ENCODE data around the gene MSH2. TPM values are rescaled to one million over a fixed set of nuclear protein-coding genes. Genes with fewer than 3 reads are reported as not detected.

Gene MSH2
- total and polyA plus RNA-seq, 2 donors from 2014 or later, result 7.2 to 17.0 TPM

DNA sequence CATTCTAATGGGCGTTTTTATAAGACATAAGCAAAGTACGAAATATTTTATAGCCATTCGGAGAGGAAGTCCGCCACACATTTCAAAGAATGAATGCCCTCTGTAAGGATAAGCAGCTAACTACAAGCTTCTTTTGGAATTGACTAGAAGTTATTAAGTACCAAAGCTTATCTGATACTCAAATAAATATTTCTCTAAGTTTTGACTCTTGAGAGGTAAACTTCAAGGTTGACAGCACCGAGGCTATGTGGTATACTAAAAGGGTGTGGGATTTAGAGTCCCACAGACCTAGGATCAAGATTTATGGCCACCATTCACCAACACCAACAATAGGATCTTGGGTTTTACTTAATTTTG lies 48.1 kb upstream of the MSH2 start:
- no peak overlapping the region for H3K9ac ChIP-seq (ENCODE audit: low read length in 3 of 3)
- DNase-seq (peak in 2 of 5 donors; percentile 64 to 68), FAIRE-seq (no peak)
- TF ChIP-seq, protein P1, sequence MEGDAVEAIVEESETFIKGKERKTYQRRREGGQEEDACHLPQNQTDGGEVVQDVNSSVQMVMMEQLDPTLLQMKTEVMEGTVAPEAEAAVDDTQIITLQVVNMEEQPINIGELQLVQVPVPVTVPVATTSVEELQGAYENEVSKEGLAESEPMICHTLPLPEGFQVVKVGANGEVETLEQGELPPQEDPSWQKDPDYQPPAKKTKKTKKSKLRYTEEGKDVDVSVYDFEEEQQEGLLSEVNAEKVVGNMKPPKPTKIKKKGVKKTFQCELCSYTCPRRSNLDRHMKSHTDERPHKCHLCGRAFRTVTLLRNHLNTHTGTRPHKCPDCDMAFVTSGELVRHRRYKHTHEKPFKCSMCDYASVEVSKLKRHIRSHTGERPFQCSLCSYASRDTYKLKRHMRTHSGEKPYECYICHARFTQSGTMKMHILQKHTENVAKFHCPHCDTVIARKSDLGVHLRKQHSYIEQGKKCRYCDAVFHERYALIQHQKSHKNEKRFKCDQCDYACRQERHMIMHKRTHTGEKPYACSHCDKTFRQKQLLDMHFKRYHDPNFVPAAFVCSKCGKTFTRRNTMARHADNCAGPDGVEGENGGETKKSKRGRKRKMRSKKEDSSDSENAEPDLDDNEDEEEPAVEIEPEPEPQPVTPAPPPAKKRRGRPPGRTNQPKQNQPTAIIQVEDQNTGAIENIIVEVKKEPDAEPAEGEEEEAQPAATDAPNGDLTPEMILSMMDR (IDR thresholded peaks at IDR 0.05; ENCODE audit: borderline replicate concordance, extremely low read depth, insufficient read depth), result no peak
- peak overlapping the region; percentile 45 to 62 for H3K27ac ChIP-seq (ENCODE audit: low read depth in 2 of 2, low read length in 2 of 2)
- no peaks in the 10 kb centered on the region for H3K27me3 ChIP-seq (ENCODE audit: control insufficient read depth, insufficient read depth, low read length)
- intact Hi-C loops (cut with DNase I), result no loop called here
- H3K4me1 ChIP-seq (ENCODE audit: control insufficient read depth in 2 of 3, insufficient read depth in 2 of 3, low read depth in 1 of 3, low read length in 3 of 3), result peaks cover 3 to 10% (median 7%) of the 10 kb centered on the region in 3 donors
- H3K9me3 ChIP-seq (ENCODE audit: control insufficient read depth in 2 of 3, insufficient read depth in 1 of 3, low read length in 3 of 3), result no peaks in the 10 kb centered on the region
- H3K4me3 ChIP-seq (ENCODE audit: low read length in 3 of 3), result no peak overlapping the region
- H3K36me3 ChIP-seq (ENCODE audit: control insufficient read depth in 2 of 3, insufficient read depth in 3 of 3, low read length in 3 of 3), result no peaks in the 10 kb centered on the region

DNA sequence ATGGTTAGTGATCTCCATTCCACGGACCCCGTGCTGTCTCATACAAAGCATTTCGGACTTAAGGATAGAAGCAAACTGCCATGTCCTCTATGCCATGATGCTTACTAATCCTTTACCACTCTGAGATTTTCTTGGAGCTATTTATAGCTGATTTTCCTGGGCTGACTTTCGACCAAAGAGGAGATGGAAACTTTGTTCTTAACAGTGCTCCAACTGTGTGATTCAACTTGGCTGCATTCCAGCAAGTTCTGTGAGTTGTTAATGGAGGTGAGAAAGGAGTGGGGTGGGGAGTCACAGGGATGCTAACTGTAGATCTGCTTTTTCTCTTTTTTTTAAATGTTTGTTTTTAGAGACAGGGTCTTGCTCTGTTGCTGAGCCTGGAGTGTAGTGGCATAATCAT lies 45.5 kb upstream of the MSH2 start:
- H3K9me3 ChIP-seq (ENCODE audit: control insufficient read depth in 2 of 3, insufficient read depth in 1 of 3, low read length in 3 of 3), result no peaks in the 10 kb centered on the region
- peaks cover 0 to 4% (median 3%) of the 10 kb centered on the region in 3 donors for H3K4me1 ChIP-seq (ENCODE audit: control insufficient read depth in 2 of 3, insufficient read depth in 2 of 3, low read depth in 1 of 3, low read length in 3 of 3)
- H3K4me3 ChIP-seq (ENCODE audit: low read length in 3 of 3), result no peak overlapping the region
- H3K27ac ChIP-seq (ENCODE audit: low read depth in 2 of 2, low read length in 2 of 2), result peak overlapping the region in 1 of 2 donors; percentile 66
- FAIRE-seq (no peak), DNase-seq (peak in 2 of 5 donors; percentile 61 to 73)
- TF ChIP-seq, protein P1 (IDR thresholded peaks at IDR 0.05; ENCODE audit: borderline replicate concordance, extremely low read depth, insufficient read depth), result no peak
- no peak overlapping the region for H3K9ac ChIP-seq (ENCODE audit: low read length in 3 of 3)
- intact Hi-C loops (cut with DNase I), result no loop called here
- no peaks in the 10 kb centered on the region for H3K27me3 ChIP-seq (ENCODE audit: control insufficient read depth, insufficient read depth, low read length)
- no peaks in the 10 kb centered on the region for H3K36me3 ChIP-seq (ENCODE audit: control insufficient read depth in 2 of 3, insufficient read depth in 3 of 3, low read length in 3 of 3)

DNA sequence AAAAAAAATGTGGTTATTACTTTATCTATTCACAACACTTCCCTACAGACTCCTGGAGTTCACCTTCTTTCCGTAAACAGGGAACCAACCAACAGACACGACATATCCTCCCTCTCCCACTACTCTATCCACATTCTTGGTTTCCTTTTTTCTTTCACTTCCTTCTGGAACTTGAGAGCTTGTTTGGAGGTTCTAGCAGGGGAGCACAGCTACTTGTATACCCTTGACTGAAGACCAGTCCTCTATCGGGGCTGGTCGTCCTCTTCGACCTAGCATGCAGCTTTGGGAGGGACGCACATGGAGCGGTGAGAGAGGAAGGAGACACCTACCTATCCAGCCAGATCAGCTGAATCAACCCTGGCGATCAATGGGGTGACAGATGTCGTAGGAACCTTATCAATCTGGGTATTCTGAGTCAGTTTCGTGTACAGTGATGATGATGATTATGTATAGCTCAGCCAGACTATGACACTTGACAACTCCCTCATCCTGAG lies 43.5 kb upstream of the MSH2 start:
- FAIRE-seq, result no peak
- TF ChIP-seq, protein P1 (IDR thresholded peaks at IDR 0.05; ENCODE audit: borderline replicate concordance, extremely low read depth, insufficient read depth), result no peak
- intact Hi-C loops (cut with DNase I), result no loop called here

DNA sequence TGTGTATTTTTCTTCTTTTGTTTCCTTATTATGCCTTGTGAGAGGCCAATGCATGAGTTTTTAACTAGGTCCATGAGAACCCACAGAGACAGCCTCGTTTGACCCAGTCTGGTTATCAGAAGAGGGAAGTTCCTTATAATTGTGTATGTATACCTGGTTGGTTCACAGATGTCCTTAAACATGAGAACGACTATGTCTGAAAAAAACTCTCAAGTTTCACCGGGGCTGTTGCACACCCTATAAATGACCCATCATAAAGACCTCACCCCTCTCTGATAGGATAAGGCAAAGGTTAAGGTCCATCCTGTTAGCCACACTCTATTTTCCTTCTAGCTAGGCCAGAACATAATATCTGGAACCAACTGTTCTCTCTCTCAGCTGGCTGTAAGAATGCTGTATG lies 42.7 kb upstream of the MSH2 start:
- Histone ChIP-seq H3K27me3 (ENCODE audit: control insufficient read depth, insufficient read depth, low read length) (no peaks in the 10 kb centered on the region), H3K4me1 (ENCODE audit: control insufficient read depth in 2 of 3, insufficient read depth in 2 of 3, low read depth in 1 of 3, low read length in 3 of 3) (peaks cover 0 to 4% (median 0%) of the 10 kb centered on the region in 3 donors), H3K9ac (ENCODE audit: low read length in 3 of 3) (no peak overlapping the region), H3K27ac (ENCODE audit: low read depth in 2 of 2, low read length in 2 of 2) (no peak overlapping the region), H3K9me3 (ENCODE audit: control insufficient read depth in 2 of 3, insufficient read depth in 1 of 3, low read length in 3 of 3) (no peaks in the 10 kb centered on the region), H3K4me3 (ENCODE audit: low read length in 3 of 3) (no peak overlapping the region), H3K36me3 (ENCODE audit: control insufficient read depth in 2 of 3, insufficient read depth in 3 of 3, low read length in 3 of 3) (no peaks in the 10 kb centered on the region)
- TF ChIP-seq, protein P1 (IDR thresholded peaks at IDR 0.05; ENCODE audit: borderline replicate concordance, extremely low read depth, insufficient read depth), result no peak
- intact Hi-C loops (cut with DNase I), result no loop called here
- DNase-seq (no peak), FAIRE-seq (no peak)

More for the DNA sequence above, 43.5 kb upstream of the MSH2 start:
- H3K4me3 ChIP-seq (ENCODE audit: low read length in 3 of 3), result no peak overlapping the region
- no peak for DNase-seq
- no peaks in the 10 kb centered on the region for H3K27me3 ChIP-seq (ENCODE audit: control insufficient read depth, insufficient read depth, low read length)
- no peaks in the 10 kb centered on the region for H3K9me3 ChIP-seq (ENCODE audit: control insufficient read depth in 2 of 3, insufficient read depth in 1 of 3, low read length in 3 of 3)
- no peak overlapping the region for H3K9ac ChIP-seq (ENCODE audit: low read length in 3 of 3)
- no peaks in the 10 kb centered on the region for H3K36me3 ChIP-seq (ENCODE audit: control insufficient read depth in 2 of 3, insufficient read depth in 3 of 3, low read length in 3 of 3)
- H3K27ac ChIP-seq (ENCODE audit: low read depth in 2 of 2, low read length in 2 of 2), result no peak overlapping the region
- H3K4me1 ChIP-seq (ENCODE audit: control insufficient read depth in 2 of 3, insufficient read depth in 2 of 3, low read depth in 1 of 3, low read length in 3 of 3), result peaks cover 0 to 4% (median 0%) of the 10 kb centered on the region in 3 donors
